ENCODE data around the gene ROBO1. TPM values are rescaled to one million over a fixed set of nuclear protein-coding genes. Genes with fewer than 3 reads are reported as not detected.
A peak's percentile ranks its signal among the peaks of the same experiment; 100 is the strongest.

Gene ROBO1
- total RNA-seq, 1 experiment from 2014 or later, result 19.5 TPM

DNA sequence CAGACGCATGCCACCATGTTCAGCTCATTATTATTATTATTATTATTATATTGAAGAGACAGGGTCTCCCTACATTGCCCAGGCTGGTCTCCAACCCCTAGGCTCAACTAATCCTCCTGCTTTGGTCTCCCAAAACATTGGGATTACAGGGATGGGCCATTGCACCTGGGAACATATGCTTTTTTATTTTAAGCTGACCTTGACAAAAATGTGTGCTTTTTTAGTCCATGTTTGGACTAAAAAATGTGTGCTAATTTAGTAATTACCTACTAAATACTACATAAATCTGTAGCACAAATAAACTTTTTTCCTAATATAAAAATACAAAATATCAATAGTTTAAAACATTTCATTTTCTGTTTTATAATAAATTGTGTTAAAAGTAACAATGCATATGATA is 693.2 kb downstream of the ROBO1 start:
- DNase-seq (ENCODE audit: low read depth), result no peak

DNA sequence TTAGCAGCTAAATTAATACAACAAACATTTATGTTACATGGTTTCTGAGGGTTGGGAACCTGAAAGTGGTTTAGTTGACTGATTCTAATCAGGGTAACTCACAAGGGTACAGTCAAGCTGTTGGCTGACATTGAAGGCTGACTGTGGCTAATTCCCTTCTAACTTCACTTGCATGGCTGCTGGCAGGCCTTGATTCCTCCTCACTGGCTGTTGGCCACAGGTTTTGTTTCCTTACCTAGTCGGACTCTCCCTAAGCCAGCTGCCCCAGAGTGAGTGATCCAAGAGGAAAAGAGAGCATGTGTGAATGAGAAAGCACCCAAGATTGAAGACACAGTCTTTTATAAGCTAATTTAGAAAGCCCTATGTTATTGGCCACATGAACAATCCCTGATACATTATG is 700.1 kb downstream of the ROBO1 start:
- no peak for DNase-seq (ENCODE audit: low read depth)

DNA sequence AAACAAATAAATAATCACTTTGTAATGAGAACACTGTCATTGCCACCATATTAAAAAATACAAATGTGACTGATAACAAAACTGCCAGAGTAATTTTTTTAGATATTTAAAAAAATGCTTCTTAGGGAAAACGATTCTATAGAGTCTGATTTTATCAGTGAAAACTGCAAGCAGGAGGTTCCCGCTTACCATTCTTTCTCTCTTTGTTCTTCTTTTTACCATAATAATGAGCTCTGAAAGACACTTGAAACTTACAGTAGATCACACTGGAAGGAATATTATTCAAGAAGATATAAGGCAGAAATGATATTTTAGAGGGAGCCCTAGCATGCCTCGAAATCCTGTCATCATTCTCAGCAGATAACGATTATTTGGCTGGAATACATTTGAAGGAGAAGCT is 701.3 kb downstream of the ROBO1 start:
- DNase-seq (ENCODE audit: low read depth), result no peak

DNA sequence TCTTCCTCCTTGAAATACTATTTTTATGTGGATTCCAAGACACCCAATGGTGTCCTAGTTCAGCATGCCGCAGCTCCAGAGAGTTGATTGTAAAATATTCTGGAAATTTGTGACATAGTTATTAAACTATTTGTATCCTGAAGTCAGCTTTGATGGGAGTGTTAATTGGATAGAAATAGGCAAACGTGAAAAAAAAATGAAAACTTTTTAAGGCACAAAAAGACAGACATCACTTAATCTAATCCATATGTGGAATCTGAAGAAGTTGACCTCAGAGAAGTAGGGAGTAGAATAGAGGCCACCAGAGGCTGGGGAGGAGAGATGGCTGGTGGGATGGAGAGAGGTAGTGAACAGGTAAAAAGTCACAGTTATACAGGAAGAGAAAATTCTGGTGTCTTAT is 704.2 kb downstream of the ROBO1 start:
- DNase-seq (ENCODE audit: low read depth), result no peak

DNA sequence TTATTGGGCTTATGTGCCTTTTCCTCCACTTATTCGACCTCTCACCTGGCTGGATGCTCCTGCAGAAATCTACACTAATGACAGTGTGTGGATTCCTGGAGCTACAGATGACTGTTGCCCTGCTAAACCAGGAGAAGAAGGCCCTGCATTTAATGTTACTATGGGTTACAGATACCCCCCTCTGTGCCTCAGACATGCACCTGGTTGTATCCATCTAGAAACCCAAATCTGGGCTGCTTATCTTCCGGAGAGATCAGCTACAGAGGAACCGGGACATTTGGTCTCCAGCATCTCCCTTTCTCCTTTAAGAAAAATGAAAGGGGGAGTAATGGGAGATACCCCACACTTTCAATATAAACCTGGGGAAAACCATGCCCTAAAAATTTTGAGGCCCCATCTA is 710.0 kb downstream of the ROBO1 start:
- DNase-seq (ENCODE audit: low read depth), result no peak

DNA sequence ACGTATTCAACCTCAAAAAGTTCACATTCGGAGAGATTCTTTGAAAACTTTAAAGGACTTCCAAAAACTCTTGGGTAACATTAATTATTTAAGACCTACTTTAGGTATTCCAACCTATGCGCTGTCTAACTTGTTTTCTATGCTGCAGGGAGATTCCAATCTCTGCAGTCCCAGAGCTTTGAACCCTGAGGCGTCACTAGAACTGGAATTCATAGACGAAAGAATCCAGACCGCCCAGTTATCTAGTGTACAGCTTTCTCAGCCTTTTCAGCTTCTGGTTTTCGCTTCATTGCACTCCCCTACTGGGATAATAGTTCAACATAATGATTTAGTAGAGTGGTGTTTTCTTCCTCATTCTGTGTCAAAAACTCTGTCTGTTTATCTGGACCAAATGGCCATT is 711.3 kb downstream of the ROBO1 start:
- no peak for DNase-seq (ENCODE audit: low read depth)

DNA sequence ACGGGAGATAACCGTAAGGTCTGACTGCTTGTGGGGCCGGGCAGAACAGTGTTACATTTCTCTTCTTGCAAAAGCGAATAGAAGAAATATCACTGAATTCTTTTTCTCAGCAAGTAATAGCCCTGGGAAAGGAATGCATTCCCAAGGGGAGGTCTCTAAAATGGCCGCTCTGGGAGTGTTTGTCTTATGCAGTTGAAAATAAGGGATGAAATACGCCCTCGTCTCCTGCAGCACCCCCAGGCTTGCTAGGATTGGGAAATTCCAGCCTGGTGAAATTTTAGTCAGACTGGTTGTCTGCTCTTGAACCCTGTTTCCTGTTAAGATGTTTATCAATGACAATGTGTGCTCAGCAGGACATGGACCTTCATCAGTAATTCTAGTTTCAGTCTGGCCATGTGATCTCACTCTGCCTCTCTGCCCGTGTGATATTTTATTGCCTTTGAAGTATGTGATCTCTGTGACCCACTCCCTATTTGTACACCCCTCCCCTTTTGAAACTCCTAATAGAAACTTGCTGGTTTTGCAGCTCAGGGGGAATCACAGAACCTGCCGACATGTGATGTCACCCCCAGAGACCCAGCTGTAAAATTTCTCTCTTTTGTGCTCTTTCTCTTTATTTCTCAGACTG is 715.6 kb downstream of the ROBO1 start:
- DNase-seq (ENCODE audit: low read depth), result no peak

DNA sequence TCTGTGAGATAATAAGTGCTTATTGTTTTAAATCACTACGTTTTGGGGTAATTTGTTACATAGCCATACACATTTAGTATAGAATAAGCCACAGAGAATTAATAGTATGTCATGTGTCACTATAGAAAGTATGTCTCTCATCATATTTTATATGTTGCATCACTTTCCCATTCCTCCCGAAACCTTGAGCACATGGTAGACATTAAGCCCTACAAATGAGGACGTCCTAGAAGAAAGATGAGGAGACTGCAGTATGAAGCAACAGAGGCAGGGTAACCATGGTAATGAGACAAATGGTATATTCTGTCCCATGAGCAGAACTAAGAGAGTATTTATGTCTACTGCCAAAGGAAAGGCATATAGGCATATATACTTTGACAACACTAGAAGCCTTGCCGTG is 720.2 kb downstream of the ROBO1 start:
- no peak for DNase-seq (ENCODE audit: low read depth)

DNA sequence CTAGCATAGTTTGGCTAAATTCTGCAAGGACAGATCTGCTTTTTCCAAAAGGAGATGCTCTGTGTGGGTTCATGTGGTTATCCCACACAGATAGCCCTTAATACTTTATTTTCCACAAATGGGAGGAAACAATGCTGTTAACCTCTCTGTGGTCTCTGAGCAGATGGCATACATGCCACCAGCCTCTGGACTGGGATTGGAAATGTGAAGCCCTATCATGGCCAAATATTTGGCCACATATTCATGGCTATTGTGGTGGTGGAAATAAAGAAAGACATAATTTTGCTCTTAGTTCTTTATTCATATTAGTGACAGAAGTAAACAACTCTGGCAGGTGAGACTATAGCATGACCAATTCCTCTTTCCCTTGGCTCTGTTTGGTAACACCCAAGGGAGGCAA is 726.2 kb downstream of the ROBO1 start:
- DNase-seq (ENCODE audit: low read depth), result no peak

DNA sequence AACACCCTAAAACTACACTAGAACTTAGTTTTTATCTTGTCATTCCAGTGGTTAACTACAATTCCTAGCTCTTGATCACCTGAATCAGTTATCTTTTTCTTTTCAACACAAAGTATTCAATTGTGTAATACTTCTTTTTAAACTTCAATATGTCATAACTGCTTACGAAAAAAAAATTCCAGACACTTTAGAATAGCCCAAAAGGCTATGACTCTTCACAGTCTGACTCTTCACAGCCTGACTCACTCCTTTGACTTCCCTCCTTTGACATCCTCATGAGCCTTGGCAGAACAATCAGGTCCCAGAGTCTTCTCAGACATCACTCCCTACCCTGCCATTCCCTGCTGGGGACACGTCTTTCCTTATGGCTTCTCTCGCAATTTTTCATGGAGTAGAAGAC is 727.1 kb downstream of the ROBO1 start:
- DNase-seq (ENCODE audit: low read depth), result peak; percentile 61

DNA sequence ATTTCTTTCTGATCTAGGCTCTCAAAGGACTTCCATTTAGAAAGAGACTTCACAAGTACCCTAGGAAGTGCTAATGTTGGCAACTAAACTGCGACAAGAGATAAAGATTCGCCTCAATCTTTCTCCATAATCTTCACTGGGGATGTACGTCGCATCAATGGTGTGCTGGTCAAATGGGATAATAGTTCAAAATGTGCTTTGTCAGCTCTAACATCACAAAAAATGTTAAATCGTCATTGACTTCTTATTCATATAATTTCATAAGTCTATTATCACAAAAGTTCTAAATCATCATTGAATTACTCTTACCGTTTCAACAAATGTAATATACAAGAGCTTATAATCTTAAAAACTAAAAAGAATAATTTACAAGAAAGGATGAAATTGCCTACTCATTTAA is 727.7 kb downstream of the ROBO1 start:
- no peak for DNase-seq (ENCODE audit: low read depth)

DNA sequence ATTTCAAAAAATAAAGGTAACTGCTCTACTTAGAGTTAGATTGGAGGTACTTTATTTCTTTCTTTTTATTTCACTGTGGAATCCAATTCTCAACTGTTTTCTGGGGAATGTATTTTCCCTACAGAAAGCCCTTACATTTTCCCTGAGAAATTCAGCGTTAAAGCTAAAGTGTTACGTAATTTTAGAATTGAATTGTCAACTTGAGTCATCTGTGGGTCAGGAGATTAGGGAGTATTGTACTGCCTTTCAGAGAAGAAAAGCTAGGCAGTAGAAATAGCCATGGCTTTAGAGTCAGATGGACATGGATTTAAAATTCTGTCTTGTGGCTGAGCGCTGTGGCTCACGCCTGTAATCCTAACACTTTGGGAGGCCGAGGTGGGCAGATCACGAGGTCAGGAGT is 728.6 kb downstream of the ROBO1 start:
- DNase-seq (ENCODE audit: low read depth), result no peak

DNA sequence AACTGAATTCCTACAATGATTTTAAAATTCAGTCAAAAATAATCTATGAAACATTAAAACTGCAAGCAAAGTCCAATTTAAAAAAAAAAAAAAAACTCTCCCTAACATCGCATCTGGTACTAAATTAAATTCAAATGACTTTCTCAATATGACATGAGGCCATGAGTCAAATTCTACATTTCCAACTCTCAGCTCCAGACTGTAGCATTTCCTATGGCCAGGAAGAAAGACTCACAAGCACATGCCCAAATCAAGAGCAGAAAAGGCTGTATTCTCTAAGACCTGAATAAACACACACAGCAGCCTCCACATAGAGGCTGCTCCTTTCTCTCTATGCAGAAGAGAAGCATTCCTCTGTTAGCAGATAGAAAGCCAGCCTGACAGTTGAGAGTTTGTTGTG is 729.2 kb downstream of the ROBO1 start:
- no peak for DNase-seq (ENCODE audit: low read depth)

DNA sequence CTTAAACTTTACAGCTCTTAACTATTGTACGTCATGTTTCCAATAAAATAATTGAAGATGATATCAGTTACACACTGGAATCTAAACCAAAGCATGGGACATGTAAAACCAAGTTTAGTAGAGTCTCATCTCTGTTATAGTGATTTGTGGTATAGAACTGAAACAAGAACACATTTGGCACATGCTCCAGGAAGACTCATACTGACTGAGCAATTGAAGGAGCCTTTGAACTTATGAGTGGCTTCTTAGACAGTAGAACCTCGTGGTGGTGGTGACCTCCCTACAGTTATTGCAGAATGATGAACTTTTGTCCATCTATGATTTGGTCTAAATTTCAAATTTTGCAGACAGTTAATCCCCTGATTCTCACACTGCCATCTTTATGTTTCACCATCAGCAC is 729.7 kb downstream of the ROBO1 start:
- no peak for DNase-seq (ENCODE audit: low read depth)

DNA sequence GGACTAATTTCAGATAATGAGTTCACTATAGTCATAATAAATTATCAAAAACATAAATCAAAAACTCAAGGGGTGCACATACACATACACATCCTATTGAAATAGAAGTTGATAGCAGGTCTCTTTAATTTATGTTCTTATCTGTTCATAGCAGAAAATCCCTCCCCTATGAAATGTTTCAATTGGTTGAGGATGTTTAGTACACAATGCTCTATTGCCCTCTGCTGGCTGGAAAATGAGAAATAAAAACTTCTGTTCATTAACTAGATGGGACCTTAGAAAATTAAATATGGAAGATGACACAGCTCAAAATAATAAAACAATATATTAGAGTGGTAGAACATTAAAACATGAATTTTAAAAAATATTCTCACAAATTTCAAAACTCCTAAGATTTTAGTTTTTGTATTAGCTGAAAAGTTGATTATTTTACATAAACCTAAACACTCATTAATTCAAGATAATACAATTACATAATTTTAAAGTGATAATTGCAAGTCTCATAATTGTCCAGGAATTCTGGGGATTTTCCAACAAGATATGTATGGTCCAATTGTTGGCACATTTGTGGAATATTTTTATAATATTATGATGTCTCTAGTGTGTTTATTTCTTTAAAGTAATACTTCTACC is 735.0 kb downstream of the ROBO1 start:
- peak; percentile 38 for DNase-seq (ENCODE audit: low read depth)

DNA sequence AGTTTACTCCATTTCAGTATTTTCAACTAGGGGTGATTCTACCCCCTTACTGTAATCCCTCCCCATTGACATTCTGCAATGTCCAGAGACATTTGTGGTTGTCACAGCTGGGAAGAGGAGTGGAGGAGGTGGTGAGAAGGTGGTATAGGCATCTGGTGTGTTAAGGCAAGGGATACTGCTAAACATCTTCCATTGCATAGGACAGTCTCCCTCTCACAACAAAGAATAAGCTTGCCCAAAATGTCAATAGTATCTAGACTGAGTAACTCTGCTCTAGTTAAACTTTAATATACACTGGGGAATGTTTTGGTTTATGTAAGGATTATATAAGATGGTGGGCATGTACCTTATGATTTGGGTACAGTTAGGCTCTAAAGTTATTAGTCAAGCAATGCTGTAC is 737.6 kb downstream of the ROBO1 start:
- DNase-seq (ENCODE audit: low read depth), result no peak

DNA sequence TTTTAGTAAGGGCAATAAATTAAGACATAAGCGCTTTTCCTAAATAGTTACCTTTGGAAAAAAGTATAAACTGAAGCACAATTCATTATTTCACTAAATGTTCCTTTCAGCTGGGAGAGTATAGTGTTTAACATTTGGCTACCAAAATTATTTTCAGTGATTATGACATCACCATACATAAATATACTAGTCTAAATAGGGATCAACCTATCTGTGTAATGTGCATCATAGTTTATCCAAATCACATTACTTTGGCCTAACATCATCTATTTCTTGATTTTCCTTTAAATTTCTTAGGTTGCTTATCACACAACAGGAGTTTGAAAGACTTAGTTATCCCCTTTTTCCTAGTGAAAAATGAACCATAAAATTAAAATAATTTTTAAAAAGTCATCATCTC is 738.9 kb downstream of the ROBO1 start:
- DNase-seq (ENCODE audit: low read depth), result no peak

DNA sequence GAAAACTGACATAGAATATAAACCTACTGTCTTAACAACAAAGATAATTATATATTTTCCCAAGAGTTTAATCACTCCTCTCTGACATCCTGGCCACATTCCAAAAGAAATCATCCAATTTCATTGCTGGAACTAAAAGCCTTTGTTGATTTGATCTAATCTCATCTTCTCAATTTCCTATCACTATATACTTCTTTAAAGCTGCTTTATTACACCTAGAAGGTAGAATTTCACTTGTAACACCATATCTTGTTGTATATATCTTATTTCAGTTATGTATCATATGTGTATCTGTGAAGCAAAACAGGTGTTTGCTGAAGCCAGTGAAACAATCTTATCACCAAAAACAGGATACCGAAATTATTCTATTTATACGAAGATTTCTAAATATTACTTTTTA is 740.2 kb downstream of the ROBO1 start:
- DNase-seq (ENCODE audit: low read depth), result no peak

DNA sequence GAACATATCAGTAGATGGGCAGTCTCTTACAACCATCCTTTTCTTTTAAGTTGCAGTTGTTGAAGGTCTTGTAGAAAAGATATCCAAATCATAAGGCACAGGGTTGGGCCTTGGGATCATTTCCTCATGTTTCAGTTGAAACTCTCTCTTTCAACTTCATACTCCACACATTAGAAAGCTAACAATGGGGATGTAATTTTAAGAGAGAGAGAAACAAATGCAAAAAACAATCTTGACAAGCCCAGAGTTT is 747.9 kb downstream of the ROBO1 start:
- DNase-seq (ENCODE audit: low read depth), result no peak

DNA sequence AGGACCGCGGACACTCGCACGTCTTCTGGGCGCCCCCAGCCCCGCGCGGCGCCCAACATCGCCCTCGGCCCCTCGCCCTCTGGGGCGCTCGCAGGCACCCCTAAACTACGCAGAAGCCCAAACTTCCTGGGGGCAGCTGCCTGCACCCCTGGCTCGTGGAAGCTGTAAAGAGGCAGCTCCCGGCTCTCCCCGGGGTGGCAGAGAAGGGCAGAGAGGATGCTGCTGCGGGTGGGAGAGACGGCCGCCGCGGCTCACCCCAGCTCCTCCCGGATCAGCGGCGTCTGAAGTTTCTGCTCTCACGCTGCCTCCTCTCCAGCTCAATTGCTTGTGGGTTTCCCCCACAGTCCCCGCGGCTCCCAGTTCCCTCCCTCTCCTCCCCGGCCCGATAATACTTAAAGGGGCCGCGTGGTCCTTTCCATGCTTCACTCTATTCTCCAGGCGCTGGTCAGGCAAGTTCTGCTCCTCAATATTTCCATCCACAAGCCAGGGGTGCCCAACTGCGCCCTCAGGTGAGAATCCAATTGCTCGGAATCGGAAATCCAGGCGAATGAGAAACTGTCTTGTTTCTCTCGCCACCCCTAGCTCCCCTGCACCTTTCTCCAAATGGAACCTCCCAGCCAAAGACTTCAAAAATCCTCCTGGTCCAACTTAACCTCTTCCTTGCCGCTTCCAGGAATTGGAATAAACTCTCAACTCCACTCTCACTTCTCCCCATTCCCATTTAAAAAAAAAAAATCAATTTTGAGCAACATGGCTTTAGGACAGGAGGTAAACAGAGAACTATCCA is 748.5 kb downstream of the ROBO1 start:
- DNase-seq (ENCODE audit: low read depth), result peak; percentile 88

DNA sequence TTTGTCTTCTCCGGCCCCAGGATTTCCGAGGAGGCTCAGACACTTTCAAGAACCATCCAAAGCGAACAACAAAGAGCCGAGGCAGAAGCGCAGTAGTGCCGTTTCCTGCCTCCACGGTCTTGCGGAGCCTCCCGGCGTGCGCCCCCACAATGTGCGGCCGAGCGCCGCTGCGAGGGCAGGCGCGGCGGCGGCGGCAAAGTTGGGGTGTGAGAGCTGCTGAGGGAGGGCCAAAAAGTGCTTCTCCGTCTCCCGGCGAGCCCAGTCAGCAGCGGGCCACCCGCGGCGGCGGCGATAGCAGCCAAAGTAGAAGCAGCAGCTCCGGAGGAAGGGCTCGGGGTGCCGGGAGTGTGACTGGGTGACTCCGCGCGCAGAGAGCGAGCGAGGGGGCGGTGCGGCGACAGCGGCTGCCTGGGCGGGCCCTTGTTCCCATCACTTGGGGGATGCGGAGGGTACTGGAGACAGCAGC is 749.1 kb downstream of the ROBO1 start:
- DNase-seq (ENCODE audit: low read depth), result peak; percentile 69

DNA sequence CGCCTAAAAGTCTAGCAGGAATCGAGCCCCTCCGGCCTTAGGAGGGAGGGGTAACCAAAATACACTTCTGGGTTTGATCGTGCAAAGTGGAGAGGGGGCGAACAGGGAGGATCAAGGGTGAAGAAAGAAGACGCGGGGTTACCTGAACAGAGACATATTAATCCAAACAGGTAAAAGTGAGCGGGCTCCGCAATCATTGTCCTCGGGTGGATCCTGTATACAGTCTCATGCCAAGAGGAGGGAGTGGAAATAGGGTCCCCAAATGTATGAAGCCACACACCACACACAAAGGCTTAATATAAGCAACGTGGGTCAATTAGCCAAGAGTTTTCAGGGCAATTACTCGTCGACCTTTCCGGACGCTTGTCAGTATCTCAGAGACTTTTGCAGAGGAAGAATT is 749.5 kb downstream of the ROBO1 start:
- no peak for DNase-seq (ENCODE audit: low read depth)

DNA sequence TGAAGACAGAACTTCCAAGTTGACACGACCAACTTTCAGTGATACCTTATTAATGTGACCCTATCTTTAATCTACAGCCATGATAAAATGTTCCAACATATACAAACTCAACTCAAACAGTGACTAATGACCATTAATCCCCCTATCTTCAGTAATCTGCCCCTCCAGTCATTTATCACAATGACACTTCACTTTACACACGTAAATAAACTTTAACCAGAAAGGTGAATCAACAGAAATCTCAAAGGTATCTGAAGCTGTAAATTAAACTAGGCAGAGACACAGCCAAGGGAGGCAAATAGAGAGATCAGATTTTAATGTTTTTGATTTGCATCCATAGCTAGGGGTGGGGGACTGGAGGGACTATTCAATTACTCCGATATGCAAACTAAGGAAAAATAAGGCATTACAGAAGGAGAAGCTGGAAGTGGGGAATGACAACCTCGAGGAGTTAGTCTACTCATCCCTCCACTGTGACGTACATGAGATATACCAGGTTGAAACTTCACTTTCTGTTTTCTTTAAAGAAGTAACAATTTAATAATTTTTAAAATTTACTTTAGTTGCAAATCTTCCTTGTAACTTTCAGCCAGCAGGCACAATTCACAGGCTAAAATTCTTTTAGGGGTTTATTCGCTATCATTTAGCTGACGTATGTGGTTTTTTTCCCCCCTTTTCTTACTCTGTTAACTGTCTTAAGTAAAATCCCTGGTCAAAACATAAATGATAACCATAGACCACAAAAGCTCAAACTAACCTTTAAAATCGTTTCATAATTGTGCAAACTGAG is 751.0 kb downstream of the ROBO1 start:
- DNase-seq (ENCODE audit: low read depth), result no peak

Measured in Daoy (cell line).